Muscle layer of duodenum (tissue), 2 donors: ENCODE measurements around the gene DTNB.
"Not testable (repeated sequence)": the region's sequence is repeated elsewhere in the genome, so short reads cannot be mapped to it uniquely, and the experiment has no call there.

Experiments used
- H3K27ac ChIP-seq: one replicate; pipeline ENCODE4 v1.7.0; 2013; ENCODE audit warnings: mild to moderate bottlenecking, low read length
- H3K27me3 ChIP-seq: one replicate; pipeline ENCODE4 v1.7.0; 2013; ENCODE audit warnings: low read depth, mild to moderate bottlenecking, control low read depth, low read length
- H3K36me3 ChIP-seq, 2 donors: one replicate each; pipeline ENCODE4 v1.7.0; 2013; ENCODE audit warnings: low read length in 2 of 2, control low read depth in 1 of 2, mild to moderate bottlenecking in 1 of 2; ENCODE audit not compliant: insufficient read depth in 2 of 2, control insufficient read depth in 1 of 2
- H3K4me1 ChIP-seq, 2 donors: one replicate each; pipeline ENCODE4 v1.7.0; 2013; ENCODE audit warnings: low read length in 2 of 2, mild to moderate bottlenecking in 2 of 2, control low read depth in 1 of 2, moderate library complexity in 1 of 2; ENCODE audit not compliant: insufficient read depth in 2 of 2, control insufficient read depth in 1 of 2
- H3K4me3 ChIP-seq, 2 donors: one replicate each; pipeline ENCODE4 v1.7.0; 2013; ENCODE audit warnings: low read length in 2 of 2, low read depth in 1 of 2, mild to moderate bottlenecking in 1 of 2
- H3K9me3 ChIP-seq, 2 donors: one replicate each; pipeline ENCODE4 v1.7.0; 2013; ENCODE audit warnings: low read length in 2 of 2, control low read depth in 1 of 2, mild to moderate bottlenecking in 1 of 2; ENCODE audit not compliant: control insufficient read depth in 1 of 2
- donor health status: healthy.

DTNB gene

DNA sequence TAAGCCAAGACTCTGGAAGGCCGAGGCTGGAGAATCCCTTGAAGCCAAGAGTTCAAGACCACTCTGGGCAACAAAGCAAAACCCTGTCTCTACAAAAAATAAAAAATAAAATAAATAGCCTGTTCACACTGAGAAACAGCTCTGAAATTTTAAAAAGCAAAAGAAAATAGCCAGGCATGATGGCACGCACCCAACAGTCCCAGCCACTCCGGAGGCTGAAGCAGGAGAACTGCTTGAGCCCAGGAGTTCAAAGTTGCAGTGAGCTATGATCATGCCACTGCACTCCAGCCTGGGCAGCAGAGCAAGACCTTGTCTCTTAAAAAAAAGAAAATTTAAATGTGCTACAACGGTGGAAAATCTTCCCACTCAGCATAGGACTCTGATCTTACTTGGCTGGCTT is 52.7 kb downstream of the DTNB start:
- Histone ChIP-seq H3K27me3 (no peaks in the 10 kb centered on the region), H3K36me3 (peaks cover 0 to 5% of the 10 kb centered on the region in 2 donors), H3K9me3 (no peaks in the 10 kb centered on the region), H3K4me3 (no peak overlapping the region), H3K4me1 (no peaks in the 10 kb centered on the region), H3K27ac (no peak overlapping the region)

DNA sequence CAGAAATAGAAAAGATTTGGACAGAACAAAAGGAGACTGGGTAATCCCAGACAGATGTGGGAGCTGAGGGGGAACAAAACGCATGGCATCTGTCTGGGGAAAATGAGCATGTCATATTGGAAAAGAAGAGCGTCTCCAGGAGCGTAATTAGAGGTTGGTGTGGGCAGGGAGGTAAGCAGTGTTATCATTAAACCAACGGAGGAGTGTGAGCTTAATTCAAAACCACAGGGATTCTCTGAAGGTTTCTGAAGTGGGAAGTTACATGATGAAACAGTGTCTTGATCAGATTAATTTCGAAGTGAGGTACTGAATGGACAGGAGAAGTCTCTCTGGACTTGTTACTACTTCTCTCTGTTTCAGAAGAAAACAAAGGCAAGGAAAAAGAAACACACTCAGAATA is 53.3 kb downstream of the DTNB start:
- H3K9me3 ChIP-seq: no peaks in the 10 kb centered on the region
- no peak overlapping the region for H3K27ac ChIP-seq
- no peak overlapping the region for H3K4me3 ChIP-seq
- H3K27me3 ChIP-seq: no peaks in the 10 kb centered on the region
- no peaks in the 10 kb centered on the region for H3K4me1 ChIP-seq
- peaks cover 0 to 5% of the 10 kb centered on the region in 2 donors for H3K36me3 ChIP-seq

DNA sequence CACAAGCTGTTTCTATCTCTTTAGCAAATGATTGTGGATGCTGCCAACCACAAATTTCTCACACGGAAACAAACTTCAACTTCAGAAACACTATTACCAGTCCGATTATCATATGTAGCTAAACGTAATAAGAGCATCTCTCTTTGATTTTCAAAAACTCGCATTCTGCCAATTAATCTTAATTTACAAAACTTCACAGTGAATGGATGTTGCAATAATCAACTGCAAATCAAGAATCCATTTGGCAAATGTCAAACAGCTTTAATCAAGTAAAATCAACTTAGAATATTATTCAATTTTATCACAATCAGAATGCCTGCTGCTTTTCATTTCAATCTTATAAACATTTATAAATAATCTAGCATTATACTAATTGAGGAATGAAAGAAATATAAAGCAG is 54.2 kb downstream of the DTNB start:
- H3K27ac ChIP-seq: no peak overlapping the region

DNA sequence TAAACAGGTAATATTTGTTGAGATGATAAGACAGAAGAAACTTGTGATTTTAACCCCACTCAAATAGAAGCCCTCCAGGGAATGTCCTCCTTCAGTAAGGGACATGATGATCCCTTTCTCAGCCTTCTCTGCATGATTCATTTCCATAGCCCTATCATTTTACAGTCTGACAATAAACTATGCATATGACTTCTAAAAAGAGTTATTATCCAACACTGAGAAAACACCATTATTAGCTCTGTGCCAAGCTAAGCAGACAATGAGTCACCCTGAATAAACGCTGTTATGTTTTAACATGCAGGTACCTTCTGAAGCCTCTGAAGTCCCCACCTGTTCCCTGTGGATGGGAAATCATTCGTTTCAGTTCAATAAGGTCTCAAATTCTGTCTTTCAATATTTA is 54.7 kb downstream of the DTNB start:
- H3K4me3 ChIP-seq: no peak overlapping the region
- H3K27ac ChIP-seq: peak overlapping the region; percentile 17
- no peaks in the 10 kb centered on the region for H3K27me3 ChIP-seq
- peaks cover 0 to 5% of the 10 kb centered on the region in 2 donors for H3K36me3 ChIP-seq
- H3K9me3 ChIP-seq: no peaks in the 10 kb centered on the region
- H3K4me1 ChIP-seq: no peaks in the 10 kb centered on the region

More for the DNA sequence above, 54.2 kb downstream of the DTNB start:
- peaks cover 0 to 5% of the 10 kb centered on the region in 2 donors for H3K36me3 ChIP-seq
- H3K27me3 ChIP-seq: no peaks in the 10 kb centered on the region
- no peaks in the 10 kb centered on the region for H3K9me3 ChIP-seq
- no peaks in the 10 kb centered on the region for H3K4me1 ChIP-seq
- no peak overlapping the region for H3K4me3 ChIP-seq

DNA sequence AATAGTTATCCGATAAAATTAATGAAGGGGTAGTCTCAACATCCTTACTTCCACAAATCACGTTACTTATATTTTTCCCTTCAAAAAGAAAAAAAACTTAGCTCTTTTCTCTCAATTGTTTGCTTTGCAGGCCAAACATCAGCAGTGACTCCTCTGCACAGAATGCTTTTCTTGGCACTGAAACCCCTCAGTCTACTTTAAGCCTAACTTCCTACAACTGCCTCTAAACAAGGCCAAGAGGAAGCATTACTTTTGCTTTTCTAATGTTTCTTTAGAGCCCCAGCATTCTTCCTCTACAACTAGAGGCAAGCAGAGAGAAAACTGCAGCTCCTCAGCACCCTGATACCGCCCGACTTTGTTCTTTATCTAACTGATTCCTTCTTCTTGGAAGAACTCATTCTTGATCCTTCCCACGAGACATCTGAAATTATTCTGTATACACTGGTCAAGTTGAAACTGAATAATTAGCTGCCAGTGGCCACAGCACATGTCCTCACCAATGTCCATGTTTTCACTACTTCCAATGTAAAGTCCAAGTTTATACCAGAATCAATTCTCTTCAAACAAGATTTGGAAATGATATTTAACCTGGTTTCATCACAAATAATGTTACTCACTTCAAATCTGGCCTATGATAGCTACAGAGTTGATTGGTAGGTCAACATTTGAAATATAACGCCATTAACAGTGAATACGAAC is 55.3 kb downstream of the DTNB start:
- no peaks in the 10 kb centered on the region for H3K4me1 ChIP-seq
- H3K9me3 ChIP-seq: no peaks in the 10 kb centered on the region
- H3K4me3 ChIP-seq: no peak overlapping the region
- peak overlapping the region; percentile 17 for H3K27ac ChIP-seq
- H3K36me3 ChIP-seq: peaks cover 0 to 5% of the 10 kb centered on the region in 2 donors
- H3K27me3 ChIP-seq: no peaks in the 10 kb centered on the region

DNA sequence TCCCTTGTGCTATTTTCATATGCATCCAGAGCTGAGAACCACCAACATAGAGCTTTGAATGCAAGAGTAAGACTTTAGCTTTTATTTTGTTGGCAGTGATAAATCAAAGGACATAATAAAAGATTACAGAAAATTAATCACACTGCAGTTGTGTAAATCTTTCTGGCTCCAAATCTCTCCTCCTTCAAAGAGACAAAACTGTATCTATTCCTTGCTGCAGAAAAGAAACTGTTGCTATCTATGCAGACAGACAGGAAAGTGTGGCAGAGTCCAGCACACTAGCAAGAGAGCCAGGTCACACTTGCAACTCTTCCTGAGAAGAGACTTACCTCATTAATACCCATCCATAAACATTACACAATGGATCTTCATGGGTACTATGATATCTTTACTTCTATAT is 57.5 kb downstream of the DTNB start:
- H3K9me3 ChIP-seq: no peaks in the 10 kb centered on the region
- no peaks in the 10 kb centered on the region for H3K4me1 ChIP-seq
- H3K36me3 ChIP-seq: peaks cover 0 to 5% of the 10 kb centered on the region in 2 donors
- no peak overlapping the region for H3K27ac ChIP-seq
- no peaks in the 10 kb centered on the region for H3K27me3 ChIP-seq
- no peak overlapping the region for H3K4me3 ChIP-seq

DNA sequence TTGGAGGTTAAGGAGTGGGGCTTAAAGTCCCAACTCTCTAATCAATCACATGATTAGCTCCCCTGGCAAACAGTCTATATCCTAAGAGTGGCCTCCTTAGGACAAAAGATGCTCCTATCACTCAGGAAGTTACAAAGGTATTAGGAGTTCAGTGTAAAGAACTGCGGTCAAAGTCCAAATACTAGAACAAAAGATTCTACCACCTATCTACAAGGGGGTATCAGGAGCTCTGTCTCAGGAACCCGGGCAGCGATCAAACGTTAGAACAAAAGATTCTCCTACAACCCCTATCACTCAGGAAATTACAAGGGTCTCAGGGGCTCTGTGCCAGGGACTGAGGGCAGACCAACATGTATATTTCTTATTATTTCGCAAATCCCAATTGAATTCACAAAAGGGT is 58.0 kb downstream of the DTNB start:
- H3K27me3 ChIP-seq: no peaks in the 10 kb centered on the region
- H3K9me3 ChIP-seq: no peaks in the 10 kb centered on the region
- H3K27ac ChIP-seq: no peak overlapping the region
- H3K4me3 ChIP-seq: no peak overlapping the region
- H3K4me1 ChIP-seq: no peaks in the 10 kb centered on the region
- peaks cover 0 to 5% of the 10 kb centered on the region in 2 donors for H3K36me3 ChIP-seq

DNA sequence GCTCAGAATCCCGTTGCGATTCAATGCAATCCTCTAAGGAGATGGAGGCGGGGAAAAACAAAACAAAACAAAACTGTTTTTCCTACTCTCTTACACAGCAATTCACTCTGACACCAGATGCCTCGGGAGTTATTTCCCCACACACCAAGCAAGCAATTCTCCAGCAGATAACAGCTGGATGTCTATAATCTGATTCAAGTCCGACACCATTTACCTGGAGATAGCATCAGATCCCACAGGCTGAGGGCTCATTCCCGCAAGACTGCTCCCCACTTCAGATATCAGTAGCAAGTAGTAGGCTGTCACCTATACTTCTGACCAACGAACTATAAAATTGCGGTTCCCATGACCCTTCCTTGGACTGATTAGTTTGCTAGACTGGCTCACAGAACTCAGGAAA is 58.7 kb downstream of the DTNB start:
- no peaks in the 10 kb centered on the region for H3K27me3 ChIP-seq
- no peaks in the 10 kb centered on the region for H3K9me3 ChIP-seq
- H3K4me3 ChIP-seq: no peak overlapping the region
- no peaks in the 10 kb centered on the region for H3K4me1 ChIP-seq
- H3K27ac ChIP-seq: no peak overlapping the region
- H3K36me3 ChIP-seq: peaks cover 0 to 5% of the 10 kb centered on the region in 2 donors

DNA sequence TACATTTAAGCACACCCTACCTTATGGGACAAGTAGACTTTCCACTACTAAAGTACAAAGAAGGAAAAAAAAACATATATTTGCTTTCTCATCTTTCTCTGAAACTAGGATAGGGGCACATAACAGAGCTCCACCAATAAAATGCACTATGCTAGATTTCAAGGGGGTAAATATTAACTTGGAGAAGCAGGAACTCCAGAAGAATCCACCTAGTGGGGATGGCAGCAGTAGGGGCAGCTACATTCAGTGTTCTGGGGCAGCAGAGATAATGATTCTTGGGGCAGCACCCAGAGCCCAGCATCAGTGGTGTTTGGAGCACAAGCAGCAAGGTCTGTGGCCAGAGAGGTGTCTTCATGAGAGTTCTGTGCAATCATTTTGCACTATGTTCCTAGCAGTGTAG is 64.7 kb downstream of the DTNB start:
- Histone ChIP-seq H3K4me3 (no peak overlapping the region), H3K27ac (no peak overlapping the region), H3K27me3 (no peaks in the 10 kb centered on the region), H3K36me3 (no peaks in the 10 kb centered on the region), H3K9me3 (no peaks in the 10 kb centered on the region), H3K4me1 (no peaks in the 10 kb centered on the region)

DNA sequence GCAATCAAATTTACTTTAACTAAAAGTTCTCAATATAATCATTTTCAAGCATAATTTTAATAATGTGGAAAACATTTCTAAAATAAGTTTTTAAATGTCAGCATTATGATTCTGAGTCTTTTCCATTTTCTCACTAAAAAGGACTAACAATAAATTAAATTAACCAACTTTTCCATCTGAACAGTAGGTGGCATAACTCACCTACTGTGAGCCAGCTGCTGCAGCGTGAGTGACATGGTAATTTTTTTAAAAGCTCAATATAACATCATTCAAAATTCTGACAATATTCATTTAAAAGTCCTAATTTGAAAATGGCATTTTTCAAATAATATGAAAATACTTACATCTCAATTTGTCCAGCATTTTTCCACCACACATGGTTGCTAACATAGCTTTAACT is 66.5 kb downstream of the DTNB start:
- Histone ChIP-seq H3K36me3 (no peaks in the 10 kb centered on the region), H3K9me3 (no peaks in the 10 kb centered on the region), H3K27me3 (no peaks in the 10 kb centered on the region), H3K4me1 (no peaks in the 10 kb centered on the region), H3K4me3 (no peak overlapping the region), H3K27ac (no peak overlapping the region)

DNA sequence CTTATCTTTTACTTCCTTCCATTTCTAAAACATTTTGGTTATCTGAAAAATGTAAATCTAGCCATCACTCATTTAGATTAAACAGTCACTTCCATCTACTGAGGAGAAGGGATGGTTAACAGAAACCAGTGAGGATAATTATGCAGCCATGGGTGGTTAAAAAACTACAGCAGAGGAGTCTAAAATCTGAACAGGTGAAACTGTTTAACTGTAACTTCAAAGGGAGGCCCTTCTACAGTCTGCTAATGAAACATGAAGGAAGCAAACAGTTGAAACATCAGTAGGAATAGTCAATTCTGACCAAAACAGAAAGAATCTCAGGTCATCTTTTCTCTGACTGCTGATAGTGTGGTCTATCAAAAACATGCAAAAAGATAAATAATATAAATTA is 71.0 kb downstream of the DTNB start:
- Histone ChIP-seq H3K27me3 (no peaks in the 10 kb centered on the region), H3K9me3 (no peaks in the 10 kb centered on the region), H3K4me3 (no peak overlapping the region), H3K36me3 (no peaks in the 10 kb centered on the region), H3K27ac (no peak overlapping the region), H3K4me1 (no peaks in the 10 kb centered on the region)

DNA sequence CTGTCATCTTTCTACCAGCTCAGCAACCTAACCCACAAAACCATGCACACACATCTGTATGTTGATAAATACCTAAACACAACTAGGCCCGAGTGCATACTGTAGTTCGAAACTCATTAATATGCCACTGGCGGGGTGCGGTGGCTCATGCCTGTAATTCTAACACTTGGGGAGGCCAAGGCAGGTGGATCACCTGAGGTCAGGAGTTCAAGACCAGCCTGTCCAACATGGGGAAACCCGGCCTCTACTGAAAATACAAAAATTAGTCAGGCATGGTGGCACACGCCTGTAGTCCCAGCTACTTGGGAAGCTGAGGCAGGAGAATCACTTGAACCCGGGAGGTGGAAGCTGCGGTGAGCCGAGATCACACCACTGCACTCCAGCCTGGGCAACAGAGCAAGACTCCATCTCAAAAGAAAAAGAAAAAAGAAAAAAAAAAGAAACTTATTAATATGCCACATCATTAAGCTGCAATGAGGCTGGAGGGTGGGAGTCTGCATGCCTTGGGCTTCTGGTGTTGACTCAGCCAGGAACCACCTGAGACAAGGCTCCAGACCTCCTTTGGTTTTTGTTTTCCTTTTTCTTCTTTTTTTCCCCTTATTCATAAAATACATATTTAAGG is 71.6 kb downstream of the DTNB start:
- H3K27me3 ChIP-seq, H3K4me1 ChIP-seq, H3K9me3 ChIP-seq, H3K4me3 ChIP-seq, H3K27ac ChIP-seq, H3K36me3 ChIP-seq: not testable (repeated sequence)
